Neural cell (in vitro differentiated cells): ENCODE measurements around the gene LNPEP. TPM values are rescaled to one million over a fixed set of nuclear protein-coding genes. Genes with fewer than 3 reads are reported as not detected.

Experiments
- H2AFZ ChIP-seq: fragments of 200-600, 300-800 bp; sonication (generic), shearing (Covaris generic); 2 replicates; pipeline ENCODE4 v1.6.0; 2014; ENCODE audit warnings: low read depth, mild to moderate bottlenecking, antibody characterized with exemption, low read length, moderate library complexity
- H3F3A ChIP-seq: fragments of 200-600 bp; shearing (Covaris generic); 2 replicates; pipeline ENCODE4 v1.6.1; 2016; ENCODE audit warnings: mild to moderate bottlenecking, moderate library complexity, mixed read lengths, antibody characterized with exemption, low read length; ENCODE audit not compliant: insufficient read depth, poor library complexity, severe bottlenecking
- H3K27ac ChIP-seq: fragments of 200-600, 300-800 bp; sonication (generic), shearing (Covaris generic); 2 replicates; pipeline ENCODE4 v1.5.1; 2014; ENCODE audit warnings: mild to moderate bottlenecking, low read length, moderate library complexity
- H3K27me3 ChIP-seq: fragments of 300-800, 200-600 bp; sonication (generic), shearing (Covaris generic); 2 replicates; pipeline ENCODE4 v1.6.0; 2014; ENCODE audit warnings: mild to moderate bottlenecking, low read depth, low read length, moderate library complexity; ENCODE audit not compliant: insufficient read depth
- H3K36me3 ChIP-seq: fragments of 300-800, 200-600 bp; sonication (generic), shearing (Covaris generic); 2 replicates; pipeline ENCODE4 v1.5.1; 2014; ENCODE audit warnings: mild to moderate bottlenecking, antibody characterized with exemption, low read length, moderate library complexity; ENCODE audit not compliant: insufficient read depth
- H3K4me2 ChIP-seq: fragments of 300-800, 200-600 bp; sonication (generic), shearing (Covaris generic); 2 replicates; pipeline ENCODE4 v1.6.0; 2014; ENCODE audit warnings: mild to moderate bottlenecking, low read length
- H3K4me3 ChIP-seq: fragments of 300-800, 200-600 bp; sonication (generic), shearing (Covaris generic); 2 replicates; pipeline ENCODE4 v1.5.1; 2014; ENCODE audit warnings: mild to moderate bottlenecking, low read length, moderate library complexity
- H3K79me2 ChIP-seq: fragments of 200-600 bp; shearing (Covaris generic); replicated peaks from 2 replicates; pipeline ENCODE4 v1.6.0; 2014; ENCODE audit warnings: mild to moderate bottlenecking, low read length, moderate library complexity; ENCODE audit not compliant: insufficient read depth
- H3K9ac ChIP-seq: fragments of 300-800, 200-600 bp; sonication (generic), shearing (Covaris generic); 2 replicates; pipeline ENCODE4 v1.6.1; 2016; ENCODE audit warnings: mild to moderate bottlenecking, low read length, mixed read lengths
- H3K9me2 ChIP-seq: fragments of 200-600 bp; shearing (Covaris generic); 2 replicates; pipeline ENCODE4 v1.6.1; 2016; ENCODE audit warnings: mild to moderate bottlenecking, low read length, mixed read lengths; ENCODE audit not compliant: insufficient read depth
- H3K9me3 ChIP-seq: fragments of 200-600, 300-800 bp; sonication (generic), shearing (Covaris generic); 2 replicates; pipeline ENCODE4 v1.6.1; 2016; ENCODE audit warnings: mild to moderate bottlenecking, mixed run types, low read length, moderate library complexity, mixed read lengths
- H4K20me1 ChIP-seq: fragments of 200-600 bp; shearing (Covaris generic); 2 replicates; pipeline ENCODE4 v1.6.1; 2016; ENCODE audit warnings: mild to moderate bottlenecking, mixed run types; ENCODE audit not compliant: insufficient read depth
- EP300 ChIP-seq: fragments of 450-650 bp; conservative IDR thresholded peaks from 2 replicates; pipeline ENCODE4 v1.6.1; 2014; ENCODE audit warnings: antibody characterized with exemption, mild to moderate bottlenecking, moderate library complexity; ENCODE audit not compliant: poor library complexity, severe bottlenecking
- EZH2 ChIP-seq: fragments of 200-600, 300-800 bp; shearing (Covaris generic), sonication (generic); IDR thresholded peaks from 2 replicates; pipeline ENCODE4 v1.6.1; 2014; ENCODE audit warnings: antibody characterized with exemption, low read length, borderline replicate concordance, mild to moderate bottlenecking; ENCODE audit not compliant: insufficient read depth, poor library complexity, severe bottlenecking
- MXI1 ChIP-seq: fragments of 450-650 bp; conservative IDR thresholded peaks from 2 replicates; pipeline ENCODE4 v1.6.1; 2014; ENCODE audit warnings: antibody characterized with exemption, mild to moderate bottlenecking; ENCODE audit not compliant: poor library complexity, severe bottlenecking
- POLR2AphosphoS5 ChIP-seq: IDR thresholded peaks from 2 replicates; pipeline ENCODE4 v1.6.1; 2012
- RAD21 ChIP-seq: fragments of 450-650 bp; conservative IDR thresholded peaks from 2 replicates; pipeline ENCODE4 v1.6.1; 2014; ENCODE audit warnings: antibody characterized with exemption, mild to moderate bottlenecking, moderate library complexity
- SMC3 ChIP-seq: fragments of 450-650 bp; conservative IDR thresholded peaks from 2 replicates; pipeline ENCODE4 v1.6.1; 2014; ENCODE audit warnings: antibody characterized with exemption, mild to moderate bottlenecking, moderate library complexity; ENCODE audit not compliant: poor library complexity
- TAF1 ChIP-seq: IDR thresholded peaks from 2 replicates; pipeline ENCODE4 v1.6.1; 2012; ENCODE audit warnings: low read depth
- polyA plus RNA-seq: library from polyadenylated mRNA; depleted of rRNA; stranded (reverse); fragments of >200 nt; gene quantifications from 2 replicates; pipeline ENCODE4 v1.2.3, GENCODE V29; 2014
- TF ChIP-seq, protein P1 (sequence below): IDR thresholded peaks from 2 replicates; pipeline ENCODE4 v1.6.1; 2012; ENCODE audit warnings: borderline replicate concordance
- TF ChIP-seq, protein P2 (sequence below): fragments of 450-650 bp; IDR thresholded peaks from 2 replicates; pipeline ENCODE4 v1.5.1; 2014; ENCODE audit warnings: antibody characterized with exemption, mild to moderate bottlenecking, moderate library complexity; ENCODE audit not compliant: poor library complexity, severe bottlenecking

The LNPEP gene
- polyA plus RNA-seq, 1 donor from 2014 or later = 25.6 TPM

DNA sequence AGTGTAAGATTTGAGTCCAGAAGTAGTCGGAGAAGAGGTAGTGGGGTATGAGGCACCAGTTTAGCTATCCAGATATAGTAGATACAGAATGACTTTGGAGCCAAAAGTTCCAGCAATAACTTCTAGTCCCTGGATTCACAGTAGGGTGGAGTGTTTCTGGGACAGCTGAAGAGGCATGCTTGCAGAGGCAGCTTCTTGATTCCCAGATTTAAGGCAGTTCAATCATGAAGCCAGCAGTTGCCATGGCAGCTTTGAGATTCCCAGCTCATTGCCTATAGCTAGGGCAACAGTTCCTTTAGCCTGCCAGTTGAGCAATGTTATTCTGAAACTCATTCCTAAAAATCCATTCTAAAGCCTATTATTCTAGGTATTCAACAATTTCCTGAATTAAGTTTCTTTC is 127.4 kb downstream of the LNPEP start:
- Histone ChIP-seq H4K20me1 (no peaks in the 10 kb centered on the region), H3K79me2 (no peaks in the 10 kb centered on the region), H3K4me3 (no peak overlapping the region), H3K9me3 (no peaks in the 10 kb centered on the region), H3K9ac (no peak overlapping the region), H3K27ac (no peak overlapping the region), H3K27me3 (no peaks in the 10 kb centered on the region), H3K4me2 (no peak overlapping the region), H3K36me3 (no peaks in the 10 kb centered on the region), H2AFZ (no peak overlapping the region), H3F3A (no peaks in the 10 kb centered on the region), H3K9me2 (no peaks in the 10 kb centered on the region)
- TF ChIP-seq TAF1 (no peak), MXI1 (no peak), EP300 (no peak), EZH2 (no peak), POLR2AphosphoS5 (no peak), RAD21 (no peak), SMC3 (no peak)
- TF ChIP-seq, protein P1, sequence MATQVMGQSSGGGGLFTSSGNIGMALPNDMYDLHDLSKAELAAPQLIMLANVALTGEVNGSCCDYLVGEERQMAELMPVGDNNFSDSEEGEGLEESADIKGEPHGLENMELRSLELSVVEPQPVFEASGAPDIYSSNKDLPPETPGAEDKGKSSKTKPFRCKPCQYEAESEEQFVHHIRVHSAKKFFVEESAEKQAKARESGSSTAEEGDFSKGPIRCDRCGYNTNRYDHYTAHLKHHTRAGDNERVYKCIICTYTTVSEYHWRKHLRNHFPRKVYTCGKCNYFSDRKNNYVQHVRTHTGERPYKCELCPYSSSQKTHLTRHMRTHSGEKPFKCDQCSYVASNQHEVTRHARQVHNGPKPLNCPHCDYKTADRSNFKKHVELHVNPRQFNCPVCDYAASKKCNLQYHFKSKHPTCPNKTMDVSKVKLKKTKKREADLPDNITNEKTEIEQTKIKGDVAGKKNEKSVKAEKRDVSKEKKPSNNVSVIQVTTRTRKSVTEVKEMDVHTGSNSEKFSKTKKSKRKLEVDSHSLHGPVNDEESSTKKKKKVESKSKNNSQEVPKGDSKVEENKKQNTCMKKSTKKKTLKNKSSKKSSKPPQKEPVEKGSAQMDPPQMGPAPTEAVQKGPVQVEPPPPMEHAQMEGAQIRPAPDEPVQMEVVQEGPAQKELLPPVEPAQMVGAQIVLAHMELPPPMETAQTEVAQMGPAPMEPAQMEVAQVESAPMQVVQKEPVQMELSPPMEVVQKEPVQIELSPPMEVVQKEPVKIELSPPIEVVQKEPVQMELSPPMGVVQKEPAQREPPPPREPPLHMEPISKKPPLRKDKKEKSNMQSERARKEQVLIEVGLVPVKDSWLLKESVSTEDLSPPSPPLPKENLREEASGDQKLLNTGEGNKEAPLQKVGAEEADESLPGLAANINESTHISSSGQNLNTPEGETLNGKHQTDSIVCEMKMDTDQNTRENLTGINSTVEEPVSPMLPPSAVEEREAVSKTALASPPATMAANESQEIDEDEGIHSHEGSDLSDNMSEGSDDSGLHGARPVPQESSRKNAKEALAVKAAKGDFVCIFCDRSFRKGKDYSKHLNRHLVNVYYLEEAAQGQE = no peak
- TF ChIP-seq, protein P2, sequence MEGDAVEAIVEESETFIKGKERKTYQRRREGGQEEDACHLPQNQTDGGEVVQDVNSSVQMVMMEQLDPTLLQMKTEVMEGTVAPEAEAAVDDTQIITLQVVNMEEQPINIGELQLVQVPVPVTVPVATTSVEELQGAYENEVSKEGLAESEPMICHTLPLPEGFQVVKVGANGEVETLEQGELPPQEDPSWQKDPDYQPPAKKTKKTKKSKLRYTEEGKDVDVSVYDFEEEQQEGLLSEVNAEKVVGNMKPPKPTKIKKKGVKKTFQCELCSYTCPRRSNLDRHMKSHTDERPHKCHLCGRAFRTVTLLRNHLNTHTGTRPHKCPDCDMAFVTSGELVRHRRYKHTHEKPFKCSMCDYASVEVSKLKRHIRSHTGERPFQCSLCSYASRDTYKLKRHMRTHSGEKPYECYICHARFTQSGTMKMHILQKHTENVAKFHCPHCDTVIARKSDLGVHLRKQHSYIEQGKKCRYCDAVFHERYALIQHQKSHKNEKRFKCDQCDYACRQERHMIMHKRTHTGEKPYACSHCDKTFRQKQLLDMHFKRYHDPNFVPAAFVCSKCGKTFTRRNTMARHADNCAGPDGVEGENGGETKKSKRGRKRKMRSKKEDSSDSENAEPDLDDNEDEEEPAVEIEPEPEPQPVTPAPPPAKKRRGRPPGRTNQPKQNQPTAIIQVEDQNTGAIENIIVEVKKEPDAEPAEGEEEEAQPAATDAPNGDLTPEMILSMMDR = no peak

DNA sequence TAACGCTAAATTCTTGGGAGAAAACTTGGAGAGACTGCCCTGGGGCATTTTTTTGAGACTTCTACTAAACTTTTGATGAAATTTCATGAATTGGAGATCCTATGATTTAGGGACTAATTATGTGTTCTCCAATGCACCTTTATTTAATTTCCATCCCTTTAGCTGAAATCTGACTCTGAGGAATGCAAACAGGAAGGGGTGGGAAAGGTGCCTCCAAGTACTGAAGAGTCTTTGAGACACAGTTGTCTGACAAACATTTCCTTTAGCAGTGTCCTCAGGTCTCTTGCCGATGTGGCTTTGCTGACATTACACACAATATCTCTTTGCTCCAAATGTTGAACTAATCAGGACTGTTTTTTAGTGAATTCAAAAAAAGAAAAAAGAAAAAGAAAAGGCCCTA is 129.6 kb downstream of the LNPEP start:
- no peaks in the 10 kb centered on the region for H3K36me3 ChIP-seq
- no peaks in the 10 kb centered on the region for H3K9me3 ChIP-seq
- no peaks in the 10 kb centered on the region for H4K20me1 ChIP-seq
- H3K4me2 ChIP-seq = no peak overlapping the region
- H3K9ac ChIP-seq = no peak overlapping the region
- no peaks in the 10 kb centered on the region for H3F3A ChIP-seq
- no peaks in the 10 kb centered on the region for H3K79me2 ChIP-seq
- no peak overlapping the region for H3K4me3 ChIP-seq
- H2AFZ ChIP-seq = no peak overlapping the region
- no peaks in the 10 kb centered on the region for H3K27me3 ChIP-seq
- TF ChIP-seq, protein P1 = no peak
- TF ChIP-seq, protein P2 = no peak
- TF ChIP-seq EP300 = no peak
- TF ChIP-seq RAD21 = no peak
- TF ChIP-seq MXI1 = no peak
- TF ChIP-seq EZH2 = no peak
- no peak for TF ChIP-seq POLR2AphosphoS5
- no peak for TF ChIP-seq SMC3
- H3K9me2 ChIP-seq = no peaks in the 10 kb centered on the region
- no peak overlapping the region for H3K27ac ChIP-seq
